GM18526 (cell line): ENCODE results near the gene CCDC190.

Experiments
- POLR2A ChIP-seq: IDR thresholded peaks from 3 replicates; pipeline ENCODE4 v1.6.1; 2011; ENCODE audit not compliant: insufficient read length; ENCODE audit errors: extremely low read depth

The CCDC190 gene

DNA sequence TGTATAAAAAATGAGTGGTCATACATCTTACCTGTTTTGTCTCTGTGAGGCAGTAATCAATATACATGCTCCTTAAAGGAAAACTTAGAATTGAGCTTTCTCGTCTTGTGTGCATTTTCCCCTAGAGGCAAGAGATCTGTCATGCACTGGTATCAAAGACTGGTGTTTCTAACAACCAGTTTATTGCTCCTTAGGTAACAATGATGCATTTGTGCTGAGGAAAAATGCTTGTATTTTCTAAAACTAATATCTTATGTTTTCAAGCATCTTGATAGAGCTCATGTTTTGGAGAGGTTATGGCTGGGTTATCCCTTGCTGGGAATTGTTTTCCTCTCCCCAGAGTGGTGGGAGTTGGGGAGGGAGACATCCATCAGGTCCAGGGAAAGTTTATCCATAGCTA is 23.9 kb upstream of the CCDC190 start:
- no peak for TF ChIP-seq POLR2A

DNA sequence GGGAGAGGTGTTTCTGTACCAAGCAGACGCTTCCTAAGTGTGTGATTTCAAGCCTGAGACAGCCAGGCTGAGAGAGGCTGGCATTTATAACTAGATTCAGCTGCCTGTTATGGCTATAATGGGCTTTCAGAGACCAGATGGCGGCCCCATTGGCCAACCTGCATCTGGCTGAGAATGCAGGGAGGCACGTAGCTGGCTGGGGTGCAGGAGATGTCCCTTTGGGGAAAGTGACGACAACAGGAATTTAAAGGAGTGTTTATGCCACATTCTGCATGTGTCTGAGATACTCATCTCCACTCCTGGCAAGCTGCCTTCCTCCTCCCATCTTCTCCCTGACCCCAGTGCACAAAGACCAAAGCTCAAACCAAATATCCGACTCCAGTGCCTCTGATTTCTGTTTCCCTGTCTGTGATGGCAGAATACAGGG is 21.3 kb upstream of the CCDC190 start:
- TF ChIP-seq POLR2A, result no peak

GRCh38 chr1:162881590-162881989 is 20.6 kb upstream of the CCDC190 start:
- TF ChIP-seq POLR2A, result no peak

DNA sequence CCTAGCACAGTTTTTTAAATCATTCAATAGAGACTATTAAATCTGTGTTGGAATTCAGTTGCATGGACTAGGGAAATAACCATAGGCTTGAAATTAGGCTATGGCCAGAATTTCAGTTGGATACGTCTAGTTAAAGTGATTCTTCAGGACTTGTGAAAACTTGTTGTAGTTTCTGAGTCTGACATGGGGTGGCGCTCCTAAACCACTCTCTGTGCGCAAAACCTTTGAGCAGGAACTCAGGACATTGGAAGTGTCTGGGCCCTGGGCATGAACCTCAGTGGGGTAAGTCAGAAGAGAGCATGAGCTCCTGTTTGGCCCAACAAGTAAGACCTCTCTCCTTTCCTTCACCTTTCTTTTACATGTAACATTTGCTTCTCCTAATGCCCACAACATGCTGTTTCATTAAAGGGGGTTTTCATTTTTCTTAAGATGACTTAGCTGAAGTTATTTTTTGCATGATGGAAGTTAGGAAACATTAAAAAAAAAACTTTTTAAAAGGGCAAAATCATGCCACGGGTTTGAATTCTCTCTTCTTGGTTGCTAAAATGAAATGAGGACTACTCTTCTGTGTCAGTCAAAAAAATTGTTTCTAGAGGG is 17.1 kb upstream of the CCDC190 start:
- no peak for TF ChIP-seq POLR2A

DNA sequence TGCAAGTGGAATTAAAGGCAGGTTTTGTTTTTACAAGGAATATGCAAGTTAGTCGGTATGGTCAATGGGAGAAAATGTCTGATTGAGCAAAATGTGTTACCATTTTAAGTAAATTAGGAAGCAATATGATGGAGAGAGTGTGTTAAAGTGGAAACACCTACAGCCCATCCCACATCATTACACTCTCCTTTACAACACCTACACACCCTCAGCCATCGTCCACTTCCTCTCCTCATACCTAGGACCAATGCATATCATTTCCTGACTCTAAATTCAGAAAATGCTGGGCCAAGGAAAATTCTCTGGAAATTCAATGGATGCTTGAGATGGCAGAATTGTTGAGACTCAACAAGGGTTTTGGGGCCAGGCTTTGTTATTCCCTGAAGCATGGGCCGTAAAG is 16.4 kb upstream of the CCDC190 start:
- no peak for TF ChIP-seq POLR2A

DNA sequence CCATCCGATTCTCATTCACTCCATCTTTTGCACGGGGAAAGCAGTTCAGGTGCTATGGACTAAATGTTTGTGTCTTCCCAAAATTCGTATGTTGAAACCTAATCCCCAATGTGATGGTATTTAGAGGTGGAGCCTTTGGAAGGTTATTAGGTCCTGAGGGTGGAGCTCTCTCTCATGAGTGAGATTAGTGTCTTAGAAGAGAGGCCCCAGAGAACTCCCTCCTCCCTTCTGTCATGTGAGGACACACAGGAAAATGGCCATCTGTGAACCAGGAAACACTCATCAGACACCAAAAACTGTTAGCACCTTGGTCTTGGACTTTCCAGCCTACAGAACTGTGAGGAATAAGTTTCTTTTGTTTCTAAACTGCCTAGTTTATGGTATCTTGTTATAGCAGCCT is 15.8 kb upstream of the CCDC190 start:
- TF ChIP-seq POLR2A, result no peak

- no peak for TF ChIP-seq POLR2A
These were observed 13.0 kb upstream of the CCDC190 start for GRCh38 chr1:162873671-162874666.

DNA sequence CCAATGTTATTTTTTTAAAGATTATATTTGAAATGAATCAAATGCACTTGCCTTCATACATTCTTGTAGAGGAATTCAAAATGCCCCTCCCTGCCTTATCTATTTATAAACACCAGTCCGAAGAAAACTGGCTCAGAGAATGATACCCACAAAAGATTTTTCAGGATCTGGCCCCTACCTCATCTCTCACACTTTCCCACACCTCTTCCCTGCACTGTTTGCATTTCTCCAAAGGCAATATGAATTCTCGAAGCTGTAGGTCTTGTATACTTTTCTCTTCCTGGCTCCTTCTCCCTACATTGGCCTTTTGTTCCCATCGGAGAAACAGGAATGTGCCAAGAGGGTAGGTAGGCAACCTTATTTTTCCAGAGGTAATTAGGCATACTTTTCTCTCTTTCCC is 12.0 kb upstream of the CCDC190 start:
- no peak for TF ChIP-seq POLR2A

GRCh38 chr1:162868972-162869371 is 8.0 kb upstream of the CCDC190 start:
- TF ChIP-seq POLR2A, result no peak

DNA sequence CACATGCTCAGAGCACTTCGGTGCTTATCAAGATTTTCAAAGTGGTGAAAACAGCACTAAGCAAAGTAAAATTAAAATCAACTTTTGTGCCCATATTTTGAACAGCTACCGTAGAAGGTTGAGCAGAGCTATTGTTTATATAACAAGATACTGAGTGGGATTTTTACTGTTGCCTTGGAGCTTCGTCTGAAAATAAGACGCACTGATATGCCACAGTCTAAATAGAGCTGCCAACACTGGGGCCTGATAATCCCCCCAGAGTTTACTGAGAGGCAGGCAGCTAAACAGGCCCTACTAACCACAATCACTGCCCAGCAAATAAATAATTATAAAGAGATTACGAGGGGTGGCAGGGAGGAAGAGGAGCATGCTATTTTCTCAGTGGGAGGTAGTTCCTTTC is 650 bp upstream of the CCDC190 start:
- TF ChIP-seq POLR2A, result no peak

GRCh38 chr1:162859191-162859590 is 1.8 kb downstream of the CCDC190 start:
- no peak for TF ChIP-seq POLR2A

DNA sequence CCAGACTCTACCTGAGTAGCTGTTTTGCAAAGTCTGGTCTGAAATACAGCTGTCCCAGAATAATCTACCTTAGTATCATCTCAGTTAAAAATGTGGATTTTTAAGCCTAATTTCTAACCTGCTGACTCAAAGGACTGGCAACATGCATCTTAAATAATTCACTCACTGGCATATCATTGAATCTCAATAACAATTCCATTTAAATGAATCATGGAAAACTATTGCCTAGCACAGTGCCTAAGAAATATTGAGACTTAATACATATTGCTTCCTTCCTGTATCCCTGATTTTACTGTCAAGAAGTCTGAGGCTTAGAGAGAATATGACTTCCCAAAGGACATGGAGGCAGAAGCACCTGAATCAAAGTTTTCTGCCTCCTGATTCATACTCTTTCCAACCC is 3.1 kb downstream of the CCDC190 start:
- TF ChIP-seq POLR2A, result no peak

DNA sequence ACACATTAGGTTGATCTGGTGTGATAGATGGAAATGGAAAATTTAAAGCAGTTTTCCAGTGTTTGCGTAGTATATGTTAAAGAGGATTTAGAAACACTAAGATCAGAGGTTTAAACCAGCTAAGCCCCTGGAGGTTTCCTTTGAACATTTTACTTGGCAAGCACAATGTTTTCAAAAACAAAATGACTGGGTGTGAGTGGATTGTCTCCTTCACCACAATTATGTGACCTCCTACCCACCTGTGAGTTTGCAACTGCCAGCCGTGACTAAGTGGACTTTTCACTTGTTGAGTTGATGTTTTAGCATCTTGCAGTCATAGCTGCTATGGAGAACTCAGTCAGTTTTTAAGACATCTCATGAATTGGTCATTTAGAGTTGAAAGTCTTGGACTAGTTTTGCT is 4.7 kb downstream of the CCDC190 start:
- no peak for TF ChIP-seq POLR2A

GRCh38 chr1:162855461-162856150 is 5.4 kb downstream of the CCDC190 start:
- no peak for TF ChIP-seq POLR2A

DNA sequence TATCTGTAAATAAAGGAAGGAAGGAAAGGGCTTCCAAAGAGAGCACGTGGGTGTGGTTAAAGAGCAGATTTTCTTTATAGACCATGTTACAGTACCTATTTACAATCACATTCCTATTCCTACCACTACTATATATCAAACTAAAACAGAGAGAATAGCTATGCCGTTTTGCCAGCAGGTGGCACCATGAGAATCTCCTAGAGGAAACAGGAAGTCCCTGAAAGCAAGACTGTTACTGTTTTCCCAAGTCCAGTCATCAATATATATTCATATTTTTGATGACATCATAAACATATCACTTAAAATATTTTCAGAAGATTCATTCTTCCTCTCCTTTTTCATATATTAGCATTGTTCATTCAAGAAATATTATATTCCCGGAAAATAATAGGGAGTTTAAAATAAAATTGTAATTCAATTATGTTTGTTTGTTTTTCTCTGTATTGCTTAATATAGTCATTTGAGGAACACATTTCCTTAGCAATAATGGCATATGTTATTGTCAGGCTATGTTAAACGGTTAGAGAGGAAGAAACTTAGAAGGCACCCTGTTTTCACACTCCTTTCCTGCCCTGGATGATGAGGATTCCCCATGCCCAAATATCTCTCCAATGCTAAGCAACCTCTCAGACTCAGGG is 6.6 kb downstream of the CCDC190 start:
- no peak for TF ChIP-seq POLR2A
